Esophagus muscularis mucosa (tissue), 3 donors: ENCODE data around the gene CYTH1.
"Not testable (repeated sequence)": the region's sequence is repeated elsewhere in the genome, so short reads cannot be mapped to it uniquely, and the experiment has no call there.

Experiments used
- CTCF ChIP-seq, 3 experiments: fragments of 200-600 bp in 2 of 3; fragments of 450-650 bp in 1 of 3; sonication (generic) in 2 of 3; IDR thresholded peaks; one replicate each; pipeline ENCODE4 v1.5.1; 2017 to 2019; ENCODE audit warnings: antibody characterized with exemption in 3 of 3, mild to moderate bottlenecking in 2 of 3, moderate library complexity in 1 of 3
- POLR2A ChIP-seq: fragments of 450-650 bp; IDR thresholded peaks from one replicate; pipeline ENCODE4 v1.6.1; 2017; ENCODE audit warnings: antibody characterized with exemption, moderate library complexity, mild to moderate bottlenecking, low read depth

DNA sequence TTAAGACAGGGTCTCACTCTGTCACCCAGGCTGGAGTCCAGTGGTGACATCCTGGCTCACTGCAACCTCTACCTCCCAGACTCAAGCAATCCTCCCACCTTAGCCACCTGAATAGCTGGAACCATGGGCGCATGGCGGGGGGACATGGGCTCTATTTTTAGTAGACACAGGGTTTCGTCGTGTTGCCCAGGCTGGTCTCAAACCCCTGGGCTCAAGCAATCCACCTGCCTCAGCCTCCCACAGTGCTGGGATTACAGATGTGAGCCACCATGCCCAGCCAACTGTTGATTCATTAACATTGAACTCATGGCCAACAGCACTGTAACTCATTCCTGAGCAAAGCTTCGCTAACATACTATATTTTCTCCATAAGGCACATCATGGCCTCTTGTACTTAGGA is 31.1 kb downstream of the CYTH1 start:
- TF ChIP-seq POLR2A; CTCF (IDR thresholded peaks at IDR 0.05): not testable (repeated sequence)
